Stimulated activated naive B cell treated with anti-CD40 and anti-IgM and Interleukin-4, amounts not matched to agents 10 μg/mL and 1 μg/mL and 100 μg/mL, for 72 hours (primary cell): ENCODE data around the gene GYS2.
"Not testable (repeated sequence)": the region's sequence is repeated elsewhere in the genome, so short reads cannot be mapped to it uniquely, and the experiment has no call there.

Source experiments
- ATAC-seq, 2 donors: fragments of 150-1000 bp; cut with Tn5 transposase; replicated peaks; 2 replicates each; pipeline ENCODE4 v1.10.0; 2021; ENCODE audit warnings: moderate library complexity in 1 of 2
- DNase-seq: peaks from one replicate; pipeline ENCODE4 v3.0.0; 2021
- H3K27ac Mint-ChIP-seq: one replicate; pipeline ENCODE4 v1.8.0; 2022; ENCODE audit warnings: mild to moderate bottlenecking, mixed read lengths
- H3K27me3 Mint-ChIP-seq, 2 donors: one replicate each; pipeline ENCODE4 v1.8.0; 2022; ENCODE audit warnings: mixed read lengths in 2 of 2
- H3K36me3 Mint-ChIP-seq, 2 donors: one replicate each; pipeline ENCODE4 v1.8.0; 2022; ENCODE audit warnings: mixed read lengths in 2 of 2, mild to moderate bottlenecking in 1 of 2
- H3K4me1 Mint-ChIP-seq, 2 donors: one replicate each; pipeline ENCODE4 v1.8.0; 2022; ENCODE audit warnings: mixed read lengths in 2 of 2, mild to moderate bottlenecking in 1 of 2
- H3K4me3 Mint-ChIP-seq, 2 donors: one replicate each; pipeline ENCODE4 v1.8.0; 2022; ENCODE audit warnings: mild to moderate bottlenecking in 2 of 2, mixed read lengths in 2 of 2, moderate library complexity in 1 of 2
- H3K9me3 Mint-ChIP-seq, 2 donors: one replicate each; pipeline ENCODE4 v1.8.0; 2022; ENCODE audit warnings: mixed read lengths in 2 of 2, mild to moderate bottlenecking in 1 of 2

GYS2 gene

GRCh38 chr12:21604245-21605101, at the start of gene GYS2:
TSS of gene GYS2 (minus strand) at chr12:21604847. CDS start at chr12:21604592, 255 bp downstream.
- Mint-ChIP-seq H3K9me3 (no peaks in the 10 kb centered on the region), H3K27ac (no peak within 1 kb of the TSS), H3K4me1 (no peaks in the 10 kb centered on the region), H3K4me3 (no peak within 1 kb of the TSS), H3K27me3 (no peaks in the 10 kb centered on the region), H3K36me3 (no peaks in the 10 kb centered on the region)
- ATAC-seq (no peak), DNase-seq (no peak)

- H3K4me3 Mint-ChIP-seq, result no peak overlapping the region
- H3K4me1 Mint-ChIP-seq, result peaks cover 12 to 30% of the 10 kb centered on the region in 2 donors
- H3K27ac Mint-ChIP-seq, result no peak overlapping the region
- H3K9me3 Mint-ChIP-seq, result no peaks in the 10 kb centered on the region
- no peaks in the 10 kb centered on the region for H3K27me3 Mint-ChIP-seq
- no peak for ATAC-seq
- peaks cover 30 to 57% of the 10 kb centered on the region in 2 donors for H3K36me3 Mint-ChIP-seq
- DNase-seq, result no peak
These were observed 47.2 kb upstream of the GYS2 start for GRCh38 chr12:21651821-21652220.

GRCh38 chr12:21650997-21651396, 46.4 kb upstream of the GYS2 start:
- Mint-ChIP-seq H3K36me3 (peaks cover 29 to 57% of the 10 kb centered on the region in 2 donors), H3K27me3 (no peaks in the 10 kb centered on the region), H3K4me1 (peaks cover 8 to 23% of the 10 kb centered on the region in 2 donors), H3K9me3 (no peaks in the 10 kb centered on the region), H3K27ac (no peak overlapping the region), H3K4me3 (no peak overlapping the region)
- DNase-seq (no peak), ATAC-seq (no peak)

GRCh38 chr12:21649034-21649433, 44.4 kb upstream of the GYS2 start:
- no peaks in the 10 kb centered on the region for H3K27me3 Mint-ChIP-seq
- peaks cover 41 to 63% of the 10 kb centered on the region in 2 donors for H3K36me3 Mint-ChIP-seq
- ATAC-seq (no peak), DNase-seq (no peak)
- no peaks in the 10 kb centered on the region for H3K9me3 Mint-ChIP-seq
- no peak overlapping the region for H3K27ac Mint-ChIP-seq
- no peak overlapping the region for H3K4me3 Mint-ChIP-seq
- peaks cover 4 to 16% of the 10 kb centered on the region in 2 donors for H3K4me1 Mint-ChIP-seq

- no peak overlapping the region for H3K4me3 Mint-ChIP-seq
- H3K27me3 Mint-ChIP-seq, result no peaks in the 10 kb centered on the region
These were observed 43.7 kb upstream of the GYS2 start for GRCh38 chr12:21648378-21648777.

GRCh38 chr12:21647179-21647578, 42.5 kb upstream of the GYS2 start:
- Mint-ChIP-seq H3K4me1 (peaks cover 6 to 22% of the 10 kb centered on the region in 2 donors), H3K4me3 (no peak overlapping the region), H3K27ac (no peak overlapping the region), H3K9me3 (no peaks in the 10 kb centered on the region), H3K36me3 (peaks cover 41 to 60% of the 10 kb centered on the region in 2 donors), H3K27me3 (no peaks in the 10 kb centered on the region)
- ATAC-seq (no peak), DNase-seq (no peak)

More at GRCh38 chr12:21648378-21648777, 43.7 kb upstream of the GYS2 start:
- ATAC-seq (no peak), DNase-seq (no peak)
- H3K4me1 Mint-ChIP-seq, result peaks cover 4 to 16% of the 10 kb centered on the region in 2 donors
- H3K36me3 Mint-ChIP-seq, result peaks cover 40 to 63% of the 10 kb centered on the region in 2 donors
- no peak overlapping the region for H3K27ac Mint-ChIP-seq
- no peaks in the 10 kb centered on the region for H3K9me3 Mint-ChIP-seq

- DNase-seq, H3K4me3 Mint-ChIP-seq, H3K27me3 Mint-ChIP-seq, H3K27ac Mint-ChIP-seq, ATAC-seq, H3K9me3 Mint-ChIP-seq: not testable (repeated sequence)
- peaks cover 6 to 17% of the 10 kb centered on the region in 2 donors for H3K4me1 Mint-ChIP-seq
- peaks cover 40 to 63% of the 10 kb centered on the region in 2 donors for H3K36me3 Mint-ChIP-seq
These were observed 40.4 kb upstream of the GYS2 start for GRCh38 chr12:21645041-21645500.

- H3K27me3 Mint-ChIP-seq, result no peaks in the 10 kb centered on the region
- peaks cover 40 to 58% of the 10 kb centered on the region in 2 donors for H3K36me3 Mint-ChIP-seq
- DNase-seq, result no peak
- H3K9me3 Mint-ChIP-seq, result no peaks in the 10 kb centered on the region
- H3K4me3 Mint-ChIP-seq, result no peak overlapping the region
- no peak overlapping the region for H3K27ac Mint-ChIP-seq
- no peak for ATAC-seq
- peaks cover 6 to 17% of the 10 kb centered on the region in 2 donors for H3K4me1 Mint-ChIP-seq
These were observed 39.9 kb upstream of the GYS2 start for GRCh38 chr12:21644516-21644915.

GRCh38 chr12:21643758-21644157, 39.1 kb upstream of the GYS2 start:
- ATAC-seq, result no peak
- no peaks in the 10 kb centered on the region for H3K9me3 Mint-ChIP-seq
- H3K4me1 Mint-ChIP-seq, result peaks cover 6 to 17% of the 10 kb centered on the region in 2 donors
- H3K27me3 Mint-ChIP-seq, result no peaks in the 10 kb centered on the region
- no peak overlapping the region for H3K4me3 Mint-ChIP-seq
- peaks cover 41 to 61% of the 10 kb centered on the region in 2 donors for H3K36me3 Mint-ChIP-seq
- no peak overlapping the region for H3K27ac Mint-ChIP-seq
- no peak for DNase-seq

- peaks cover 39 to 63% of the 10 kb centered on the region in 2 donors for H3K36me3 Mint-ChIP-seq
- peaks cover 6 to 17% of the 10 kb centered on the region in 2 donors for H3K4me1 Mint-ChIP-seq
- ATAC-seq (peak in 1 of 2 donors; percentile 46), DNase-seq (no peak)
- H3K9me3 Mint-ChIP-seq, result no peaks in the 10 kb centered on the region
- no peak overlapping the region for H3K4me3 Mint-ChIP-seq
- no peaks in the 10 kb centered on the region for H3K27me3 Mint-ChIP-seq
- H3K27ac Mint-ChIP-seq, result no peak overlapping the region
These were observed 38.2 kb upstream of the GYS2 start for GRCh38 chr12:21642707-21643389.

- Mint-ChIP-seq H3K27ac (no peak overlapping the region), H3K4me1 (peaks cover 6 to 10% of the 10 kb centered on the region in 2 donors), H3K36me3 (peaks cover 28 to 56% of the 10 kb centered on the region in 2 donors), H3K9me3 (no peaks in the 10 kb centered on the region), H3K27me3 (no peaks in the 10 kb centered on the region), H3K4me3 (no peak overlapping the region)
- no peak for ATAC-seq
- DNase-seq, result no peak
These were observed 33.6 kb upstream of the GYS2 start for GRCh38 chr12:21638054-21638891.

- DNase-seq (no peak), ATAC-seq (no peak)
- H3K27me3 Mint-ChIP-seq, result no peaks in the 10 kb centered on the region
- H3K4me1 Mint-ChIP-seq, result no peaks in the 10 kb centered on the region
- no peak overlapping the region for H3K4me3 Mint-ChIP-seq
- H3K27ac Mint-ChIP-seq, result no peak overlapping the region
- peaks cover 33 to 61% of the 10 kb centered on the region in 2 donors for H3K36me3 Mint-ChIP-seq
- H3K9me3 Mint-ChIP-seq, result no peaks in the 10 kb centered on the region
These were observed 29.6 kb upstream of the GYS2 start for GRCh38 chr12:21634245-21634644.

GRCh38 chr12:21631367-21631766, 26.7 kb upstream of the GYS2 start:
- Mint-ChIP-seq H3K36me3 (peaks cover 30 to 55% of the 10 kb centered on the region in 2 donors), H3K9me3 (no peaks in the 10 kb centered on the region), H3K27ac (no peak overlapping the region), H3K27me3 (no peaks in the 10 kb centered on the region), H3K4me1 (no peaks in the 10 kb centered on the region), H3K4me3 (no peak overlapping the region)
- ATAC-seq (peak; percentile 31 to 62), DNase-seq (no peak)

GRCh38 chr12:21627924-21628323, 23.3 kb upstream of the GYS2 start:
- peaks cover 27 to 42% of the 10 kb centered on the region in 2 donors for H3K36me3 Mint-ChIP-seq

More at GRCh38 chr12:21627924-21628323, 23.3 kb upstream of the GYS2 start:
- H3K4me3 Mint-ChIP-seq, result no peak overlapping the region
- H3K4me1 Mint-ChIP-seq, result no peaks in the 10 kb centered on the region
- no peaks in the 10 kb centered on the region for H3K27me3 Mint-ChIP-seq
- no peaks in the 10 kb centered on the region for H3K9me3 Mint-ChIP-seq
- ATAC-seq (no peak), DNase-seq (no peak)
- no peak overlapping the region for H3K27ac Mint-ChIP-seq
